GM19099 (cell line): Measurements from ENCODE around the gene ZBTB2.
A peak's percentile ranks its signal among the peaks of the same experiment; 100 is the strongest.

Source experiments
- POLR2A ChIP-seq: IDR thresholded peaks from 3 replicates; pipeline ENCODE4 v1.6.1; 2011; ENCODE audit warnings: low read depth; ENCODE audit not compliant: insufficient read length; ENCODE audit errors: extremely low read depth

The ZBTB2 gene

DNA sequence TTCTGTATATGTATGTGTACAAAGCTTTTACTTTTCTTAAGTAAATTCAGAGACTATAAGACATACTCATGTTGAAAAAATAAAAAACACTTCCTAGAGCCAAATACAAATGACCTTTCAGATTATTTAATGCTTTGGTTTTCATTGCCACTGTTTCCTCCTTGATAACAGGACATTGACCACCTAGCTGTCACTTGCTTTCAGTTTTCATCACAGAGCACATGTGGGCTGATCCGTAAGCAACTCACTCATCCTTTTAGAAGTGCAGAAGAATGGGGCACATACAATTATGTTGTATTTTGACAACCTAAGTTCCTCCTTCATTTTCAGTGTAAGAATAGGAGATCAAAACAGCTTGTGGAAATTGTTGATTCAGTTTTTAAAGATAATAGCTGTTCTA, 6.2 kb downstream of the ZBTB2 start:
- TF ChIP-seq POLR2A = no peak

GRCh38 chr6:151384151-151384550, 7.2 kb downstream of the ZBTB2 start:
- TF ChIP-seq POLR2A = no peak

- no peak for TF ChIP-seq POLR2A
These were observed 9.6 kb downstream of the ZBTB2 start for GRCh38 chr6:151381722-151382121.

DNA sequence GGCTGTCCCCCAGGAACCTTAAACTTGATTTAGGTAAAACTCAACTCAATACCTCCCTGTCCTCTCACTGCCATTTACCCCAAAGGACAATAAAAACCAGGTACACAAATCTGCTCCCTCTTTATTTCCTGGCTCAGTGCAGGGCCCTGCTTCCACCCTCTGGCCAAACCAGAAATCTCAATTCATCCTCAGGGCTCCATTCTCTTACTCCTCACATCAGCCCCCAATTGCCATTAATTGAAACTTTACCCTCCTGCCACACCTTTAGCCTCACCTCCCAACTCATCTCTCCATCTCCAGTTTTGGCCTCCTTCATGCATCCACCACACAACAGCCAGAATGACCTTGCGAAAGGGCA, 10.5 kb downstream of the ZBTB2 start:
- TF ChIP-seq POLR2A = peak; percentile 5

DNA sequence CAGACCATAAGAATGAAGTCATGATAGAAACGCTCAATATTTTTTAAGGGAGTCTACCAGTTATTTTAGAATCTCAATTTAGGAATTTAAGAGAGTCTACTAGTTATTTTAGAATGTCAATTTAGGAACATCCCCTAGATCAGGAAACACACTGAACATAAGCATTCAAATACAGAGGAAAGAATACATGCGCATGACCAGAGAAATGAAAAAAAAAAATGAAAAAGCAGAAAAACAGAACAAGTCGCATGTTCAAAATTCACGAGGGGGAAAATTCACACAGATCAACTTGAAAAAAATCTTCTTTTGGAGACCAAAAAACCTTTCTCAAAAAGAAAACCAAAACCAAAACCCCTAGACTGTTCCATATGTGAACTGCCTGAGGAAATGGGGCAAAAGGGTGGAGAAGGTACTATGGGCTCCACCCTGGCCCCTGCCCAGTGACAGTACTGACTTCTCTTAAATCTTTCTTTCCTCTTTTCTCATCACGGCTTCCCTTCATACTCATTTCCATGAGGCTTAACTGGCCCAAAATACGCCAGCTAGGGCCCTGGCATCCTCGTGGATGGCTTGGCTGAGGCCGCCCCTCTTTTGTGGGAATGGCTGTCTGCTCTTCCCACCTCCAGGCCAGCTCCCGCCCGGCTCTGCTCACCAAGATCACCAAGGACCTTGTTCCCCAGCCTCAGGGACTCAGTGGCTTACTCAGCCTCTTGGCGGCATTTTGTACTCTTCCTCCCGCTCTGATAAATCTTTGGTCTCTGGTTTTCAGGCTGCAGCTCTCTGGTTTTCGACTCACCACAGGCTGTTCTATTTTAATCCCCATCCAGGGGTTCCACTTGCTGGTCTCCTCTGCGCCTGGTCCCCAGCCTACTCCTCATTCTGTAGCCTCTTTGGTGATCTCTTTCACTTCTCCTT, 11.2 kb downstream of the ZBTB2 start:
- TF ChIP-seq POLR2A = peak; percentile 24

GRCh38 chr6:151377095-151377494, 14.3 kb downstream of the ZBTB2 start:
- no peak for TF ChIP-seq POLR2A

GRCh38 chr6:151376440-151376839, 14.9 kb downstream of the ZBTB2 start:
- no peak for TF ChIP-seq POLR2A

- TF ChIP-seq POLR2A = no peak
These were observed 15.5 kb downstream of the ZBTB2 start for GRCh38 chr6:151375833-151376232.

GRCh38 chr6:151374036-151374683, 17.2 kb downstream of the ZBTB2 start:
- no peak for TF ChIP-seq POLR2A

- TF ChIP-seq POLR2A = no peak
These were observed 19.2 kb downstream of the ZBTB2 start for GRCh38 chr6:151372164-151372563.

DNA sequence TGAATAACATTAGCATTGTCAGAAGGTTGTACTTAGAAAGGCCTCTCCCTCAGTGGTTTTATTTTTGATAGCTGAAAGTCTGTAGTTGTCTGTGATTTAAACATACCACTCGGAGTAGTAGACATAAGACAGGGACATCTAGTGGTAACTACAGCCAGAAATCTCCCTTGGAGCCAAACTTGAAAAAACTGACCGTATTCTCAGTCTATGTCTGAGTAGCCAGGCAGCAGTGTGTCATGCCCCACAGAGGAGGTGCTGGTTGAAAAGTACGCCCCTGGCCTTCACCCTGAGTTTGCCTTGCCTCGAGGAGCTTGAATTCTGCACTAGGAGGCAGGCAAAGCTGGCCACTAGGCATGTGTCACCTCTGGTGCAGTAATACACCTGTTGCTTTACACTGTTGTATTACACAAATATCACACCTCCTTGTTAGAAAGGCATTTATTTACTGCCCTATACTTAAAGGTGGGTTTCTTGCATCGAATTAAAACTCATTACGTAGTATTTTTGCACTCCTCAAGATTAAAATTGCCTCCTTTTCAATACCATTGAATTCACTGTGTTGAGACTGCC, 20.8 kb downstream of the ZBTB2 start:
- no peak for TF ChIP-seq POLR2A

- TF ChIP-seq POLR2A = no peak
These were observed 26.1 kb downstream of the ZBTB2 start for GRCh38 chr6:151365233-151365632.

DNA sequence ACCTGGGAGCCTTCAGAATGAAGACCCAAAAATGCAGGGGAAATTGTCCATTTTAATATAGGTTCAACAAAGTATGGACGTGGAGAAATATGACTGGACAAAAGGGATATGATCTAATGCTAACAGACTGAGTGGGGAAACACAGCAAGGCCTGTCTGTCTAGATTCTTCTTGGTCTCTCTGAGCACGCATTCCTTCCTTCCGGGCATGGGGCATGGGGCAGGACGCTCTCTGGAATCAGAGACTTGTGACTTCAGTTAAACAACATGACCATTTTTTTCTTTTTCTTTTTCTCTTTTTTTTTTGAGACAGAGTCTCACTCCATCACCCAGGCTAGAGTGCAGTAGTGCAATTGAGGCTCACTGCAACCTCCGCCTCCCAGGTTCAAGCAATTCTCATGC, 31.9 kb downstream of the ZBTB2 start:
- no peak for TF ChIP-seq POLR2A

- no peak for TF ChIP-seq POLR2A
These were observed 32.9 kb downstream of the ZBTB2 start for GRCh38 chr6:151358475-151358874.

DNA sequence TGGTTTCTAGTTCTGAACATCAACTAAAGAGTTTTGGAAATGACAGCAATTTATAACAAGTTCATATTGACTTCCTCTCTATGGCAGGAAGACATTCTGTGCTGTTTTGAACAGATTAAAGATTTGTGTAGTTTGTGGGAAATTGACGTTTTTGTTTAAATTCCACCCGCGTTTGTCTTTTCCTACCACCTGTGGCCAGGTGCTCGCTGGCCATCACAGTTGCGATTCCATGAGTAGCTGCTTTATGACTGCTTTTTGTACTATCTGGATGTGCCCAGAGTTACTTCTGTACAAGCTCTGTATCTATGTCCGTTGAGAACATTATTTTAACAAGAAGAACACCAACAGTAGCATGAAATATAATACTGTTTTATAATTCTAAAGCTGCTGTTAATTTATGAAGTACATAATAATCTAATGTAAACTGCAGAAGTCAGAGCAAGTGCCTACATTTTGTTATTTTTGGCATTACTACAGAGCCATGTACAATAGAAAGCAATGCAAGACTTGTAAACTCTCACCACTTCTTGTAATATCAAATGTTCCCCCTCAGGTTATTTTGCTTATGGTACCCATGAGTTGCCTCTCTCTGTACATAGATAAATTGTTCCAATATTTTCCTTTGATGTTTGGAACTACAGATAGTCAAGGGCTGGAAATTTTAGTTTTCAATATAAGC, 33.5 kb downstream of the ZBTB2 start:
- TF ChIP-seq POLR2A = no peak
